Muscle of leg (tissue), 11 donors: ENCODE measurements around the gene ASTN2. TPM values are rescaled to one million over a fixed set of nuclear protein-coding genes. Genes with fewer than 3 reads are reported as not detected.

Source experiments
- DNase-seq: peaks from one replicate; pipeline ENCODE4 v3.0.0; 2013
- H3K27ac ChIP-seq: one replicate; pipeline ENCODE4 v1.5.1; 2013; ENCODE audit warnings: mild to moderate bottlenecking, low read length, control low read depth
- H3K27me3 ChIP-seq: one replicate; pipeline ENCODE4 v1.6.1; 2013; ENCODE audit warnings: low read length; ENCODE audit not compliant: control insufficient read depth, insufficient read depth
- H3K36me3 ChIP-seq: one replicate; pipeline ENCODE4 v1.6.1; 2013; ENCODE audit warnings: low read length; ENCODE audit not compliant: control insufficient read depth, insufficient read depth
- H3K4me1 ChIP-seq: one replicate; pipeline ENCODE4 v1.6.1; 2013; ENCODE audit warnings: low read length; ENCODE audit not compliant: control insufficient read depth, insufficient read depth
- H3K4me3 ChIP-seq: one replicate; pipeline ENCODE4 v1.5.1; 2013; ENCODE audit warnings: low read length, control low read depth
- H3K9me3 ChIP-seq: replicated peaks from 2 replicates; pipeline ENCODE4 v1.6.1; 2013; ENCODE audit warnings: low read depth, low read length; ENCODE audit not compliant: control insufficient read depth
- WGBS: methylation state at CpG from one replicate; pipeline ENCODE4 v1.1.5; 2013; ENCODE audit warnings: missing lambda C conversion rate; ENCODE audit not compliant: insufficient coverage; 5-methylcytosine and 5-hydroxymethylcytosine counted together
- polyA plus RNA-seq, 8 donors: library from polyadenylated mRNA; unstranded; fragments of 120-200 nt; gene quantifications; one replicate each; pipeline versions ENCODE4 v1.2.1 to v1.2.3, GENCODE V29; 2013; ENCODE audit warnings: inconsistent platforms in 1 of 8, low replicate concordance in 1 of 8; ENCODE audit not compliant: insufficient read length in 8 of 8, insufficient read depth in 1 of 8
- total RNA-seq: library from RNA; stranded (reverse); fragments of 120-200 nt; gene quantifications from one replicate; pipeline ENCODE4 v1.2.4, GENCODE V29; 2013

The ASTN2 gene
- total and polyA plus RNA-seq, 9 donors, result 2.7 to 10.9 (median 4.4) TPM

- no peaks in the 10 kb centered on the region for H3K4me1 ChIP-seq
- H3K27ac ChIP-seq, result no peak overlapping the region
- no peaks in the 10 kb centered on the region for H3K9me3 ChIP-seq
- H3K36me3 ChIP-seq, result no peaks in the 10 kb centered on the region
- no peak overlapping the region for H3K4me3 ChIP-seq
- no peak for DNase-seq
- WGBS, result no CpG with 5 or more reads among the region's 3 CpGs
- no peaks in the 10 kb centered on the region for H3K27me3 ChIP-seq
These were observed 225.7 kb downstream of the ASTN2 start for GRCh38 chr9:117189121-117189520.

GRCh38 chr9:117188394-117188793 is 226.5 kb downstream of the ASTN2 start:
- WGBS, result 72% methylated on average over 2 of the region's 3 CpGs
- DNase-seq, result no peak
- no peak overlapping the region for H3K27ac ChIP-seq
- no peaks in the 10 kb centered on the region for H3K4me1 ChIP-seq
- H3K9me3 ChIP-seq, result no peaks in the 10 kb centered on the region
- no peaks in the 10 kb centered on the region for H3K27me3 ChIP-seq
- no peak overlapping the region for H3K4me3 ChIP-seq
- no peaks in the 10 kb centered on the region for H3K36me3 ChIP-seq

DNA sequence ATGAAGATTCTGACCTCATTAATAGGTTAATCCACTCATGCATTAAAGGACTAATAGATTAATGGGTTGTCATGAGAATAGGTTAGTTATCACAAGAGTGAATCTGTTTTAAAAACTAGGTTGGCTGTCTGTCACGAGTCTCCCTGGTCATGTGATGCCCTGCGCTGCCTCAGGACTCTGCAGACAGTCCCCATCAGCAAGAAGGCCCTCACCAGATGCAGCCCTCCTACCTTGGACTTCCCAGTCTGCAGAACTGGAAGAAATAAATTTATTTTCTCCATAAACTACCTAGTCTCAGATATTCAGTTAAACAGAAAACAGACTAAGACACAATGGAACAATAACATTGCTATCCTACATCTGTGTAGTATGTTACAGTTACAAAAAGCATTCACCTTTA is 227.4 kb downstream of the ASTN2 start:
- no CpG with 5 or more reads among the region's 2 CpGs for WGBS
- no peak for DNase-seq
- no peaks in the 10 kb centered on the region for H3K4me1 ChIP-seq

GRCh38 chr9:117184173-117184572 is 230.7 kb downstream of the ASTN2 start:
- Histone ChIP-seq H3K36me3 (no peaks in the 10 kb centered on the region), H3K27me3 (no peaks in the 10 kb centered on the region), H3K4me3 (no peak overlapping the region), H3K27ac (no peak overlapping the region), H3K4me1 (no peaks in the 10 kb centered on the region), H3K9me3 (peaks cover 4% of the 10 kb centered on the region)
- 79% methylated on average over 7 of the region's 7 CpGs for WGBS
- DNase-seq, result no peak

More for the DNA sequence above, 227.4 kb downstream of the ASTN2 start:
- H3K36me3 ChIP-seq, result no peaks in the 10 kb centered on the region
- no peak overlapping the region for H3K4me3 ChIP-seq
- no peaks in the 10 kb centered on the region for H3K27me3 ChIP-seq
- no peaks in the 10 kb centered on the region for H3K9me3 ChIP-seq
- H3K27ac ChIP-seq, result no peak overlapping the region

DNA sequence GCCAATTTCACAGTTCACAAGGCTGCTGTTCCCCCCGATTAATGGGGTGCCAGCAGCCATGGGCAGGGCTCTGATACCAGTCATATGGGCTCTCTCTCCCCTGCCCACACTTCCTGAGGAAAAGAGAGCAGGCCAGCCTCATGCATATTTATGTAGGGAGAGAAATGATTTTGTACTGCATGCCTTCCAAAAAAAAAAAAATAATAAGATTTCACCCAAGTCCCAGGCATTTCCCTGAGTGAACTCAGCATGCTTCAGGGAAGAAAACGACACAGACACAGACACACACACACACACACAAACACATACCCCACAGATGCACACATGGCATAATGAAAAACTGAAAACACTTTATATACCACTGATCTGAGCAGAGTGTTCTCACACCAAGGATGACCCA is 232.8 kb downstream of the ASTN2 start:
- peaks cover 4% of the 10 kb centered on the region for H3K9me3 ChIP-seq
- no peaks in the 10 kb centered on the region for H3K27me3 ChIP-seq
- H3K36me3 ChIP-seq, result no peaks in the 10 kb centered on the region
- no peak overlapping the region for H3K4me3 ChIP-seq
- no CpG with 5 or more reads among the region's 2 CpGs for WGBS
- no peaks in the 10 kb centered on the region for H3K4me1 ChIP-seq
- DNase-seq, result no peak
- H3K27ac ChIP-seq, result no peak overlapping the region

- Histone ChIP-seq H3K9me3 (peaks cover 4% of the 10 kb centered on the region), H3K27me3 (no peaks in the 10 kb centered on the region), H3K4me1 (no peaks in the 10 kb centered on the region), H3K27ac (no peak overlapping the region), H3K36me3 (no peaks in the 10 kb centered on the region), H3K4me3 (no peak overlapping the region)
- WGBS, result 89% methylated on average over 2 of the region's 2 CpGs
- DNase-seq, result no peak
These were observed 233.9 kb downstream of the ASTN2 start for GRCh38 chr9:117180896-117181445.

DNA sequence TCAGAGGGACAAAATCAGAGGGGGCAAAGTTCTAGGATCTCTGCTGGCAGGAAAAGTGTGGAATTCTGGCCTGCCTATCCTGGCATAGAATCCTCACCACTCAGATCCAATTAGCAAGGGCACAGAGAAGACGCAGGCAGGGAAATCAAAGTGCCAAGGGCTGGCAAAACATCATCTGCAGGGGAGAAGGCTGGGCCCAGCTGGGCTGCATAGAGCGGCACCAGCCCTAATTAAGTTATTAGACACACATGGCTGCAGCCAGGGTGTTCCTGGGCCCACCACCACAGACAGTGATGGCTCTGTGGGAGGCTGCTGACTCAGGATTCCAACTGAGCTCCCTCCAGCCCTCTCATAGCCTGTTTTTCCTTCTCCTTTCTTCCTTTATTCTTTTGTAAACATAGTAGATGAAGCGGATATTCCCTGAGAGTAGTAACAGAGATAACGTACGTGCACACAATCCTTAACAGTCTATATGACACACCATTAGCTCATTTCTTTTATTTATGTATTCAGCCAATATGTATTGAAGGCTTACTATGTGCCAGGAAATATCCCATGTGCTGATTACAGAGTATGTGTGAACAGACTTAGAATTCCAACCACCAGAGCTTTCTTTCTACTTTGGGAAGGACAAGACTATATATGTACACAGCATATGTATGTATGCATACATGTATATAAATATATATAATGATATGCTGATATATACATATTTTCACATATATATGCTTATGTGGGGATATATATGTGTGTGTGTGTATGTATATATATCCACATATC is 236.1 kb downstream of the ASTN2 start:
- 80% methylated on average over 1 of the region's 5 CpGs for WGBS
- Histone ChIP-seq H3K9me3 (peaks cover 4% of the 10 kb centered on the region), H3K4me3 (no peak overlapping the region)

GRCh38 chr9:117170567-117170966 is 244.3 kb downstream of the ASTN2 start:
- H3K4me1 ChIP-seq, result no peaks in the 10 kb centered on the region
- no CpG with 5 or more reads among the region's 2 CpGs for WGBS
- DNase-seq, result no peak
- no peak overlapping the region for H3K4me3 ChIP-seq
- H3K36me3 ChIP-seq, result no peaks in the 10 kb centered on the region
- no peak overlapping the region for H3K27ac ChIP-seq
- H3K9me3 ChIP-seq, result no peaks in the 10 kb centered on the region
- H3K27me3 ChIP-seq, result no peaks in the 10 kb centered on the region

More for the DNA sequence above, 236.1 kb downstream of the ASTN2 start:
- peak; percentile 19 for DNase-seq
- Histone ChIP-seq H3K4me1 (no peaks in the 10 kb centered on the region), H3K27me3 (no peaks in the 10 kb centered on the region), H3K27ac (no peak overlapping the region), H3K36me3 (no peaks in the 10 kb centered on the region)

DNA sequence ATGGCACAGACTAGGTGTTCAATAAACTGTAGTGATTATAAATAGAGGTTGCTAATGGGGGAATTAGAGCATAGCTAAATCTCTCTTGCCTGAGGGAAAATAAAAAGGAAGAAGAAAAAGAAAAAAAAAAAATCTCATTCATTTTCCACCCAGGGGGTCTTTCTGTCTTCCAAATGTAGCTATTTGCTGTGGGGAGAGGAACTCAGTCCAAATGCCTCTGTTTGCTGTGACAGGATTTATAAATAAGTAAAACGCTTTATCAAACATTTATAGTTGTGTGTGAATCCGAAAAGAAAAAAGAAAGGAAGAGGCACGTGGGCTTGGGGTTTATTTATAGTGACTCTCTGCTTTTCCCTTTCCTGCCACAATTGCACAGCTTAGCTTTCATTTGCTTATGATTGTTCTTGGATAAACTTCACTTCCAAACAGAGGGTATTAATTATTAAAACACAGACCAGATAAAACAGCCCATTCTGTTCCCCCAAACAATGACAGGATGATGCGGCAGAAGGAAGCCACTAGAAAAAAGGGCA is 245.7 kb downstream of the ASTN2 start:
- no peaks in the 10 kb centered on the region for H3K36me3 ChIP-seq
- H3K27ac ChIP-seq, result no peak overlapping the region
- no peak overlapping the region for H3K4me3 ChIP-seq
- H3K27me3 ChIP-seq, result no peaks in the 10 kb centered on the region
- WGBS, result 50% methylated on average over 1 of the region's 4 CpGs
- no peaks in the 10 kb centered on the region for H3K4me1 ChIP-seq
- H3K9me3 ChIP-seq, result no peaks in the 10 kb centered on the region
- no peak for DNase-seq

DNA sequence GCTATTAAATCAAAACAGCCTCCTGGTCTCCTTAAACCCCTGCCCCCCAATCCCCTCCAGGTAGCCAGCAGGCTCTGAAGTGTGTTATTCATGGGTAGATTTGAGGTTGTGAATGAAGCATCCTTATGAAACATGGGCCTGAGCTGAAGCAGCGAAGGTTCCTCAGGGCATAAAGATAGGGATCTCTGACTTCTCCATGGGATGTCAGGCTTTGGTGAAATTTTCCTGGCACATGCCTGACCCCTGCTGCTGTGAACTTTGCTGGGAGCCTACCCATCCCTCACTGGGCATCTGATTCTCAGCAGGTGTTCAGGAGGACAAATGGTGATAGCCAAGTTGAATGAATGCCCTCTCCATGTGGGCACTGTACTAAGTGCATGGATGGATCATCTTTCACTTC is 250.3 kb downstream of the ASTN2 start:
- H3K27ac ChIP-seq, result no peak overlapping the region
- no peaks in the 10 kb centered on the region for H3K9me3 ChIP-seq
- no peaks in the 10 kb centered on the region for H3K27me3 ChIP-seq
- H3K36me3 ChIP-seq, result no peaks in the 10 kb centered on the region
- H3K4me1 ChIP-seq, result no peaks in the 10 kb centered on the region
- no peak overlapping the region for H3K4me3 ChIP-seq
- WGBS, result 100% methylated on average over 1 of the region's 1 CpG
- no peak for DNase-seq
